Mucosa of stomach (tissue), 1 donor: ENCODE measurements around the gene PROM1.

Source experiments
- H3K27me3 ChIP-seq: one replicate; pipeline ENCODE4 v1.7.0; 2013; ENCODE audit warnings: mild to moderate bottlenecking, low read length; ENCODE audit not compliant: control insufficient read depth, insufficient read depth
- H3K36me3 ChIP-seq: one replicate; pipeline ENCODE4 v1.7.0; 2013; ENCODE audit warnings: low read length; ENCODE audit not compliant: control insufficient read depth, insufficient read depth
- H3K4me1 ChIP-seq: one replicate; pipeline ENCODE4 v1.7.0; 2013; ENCODE audit warnings: mild to moderate bottlenecking, low read length; ENCODE audit not compliant: control insufficient read depth, insufficient read depth
- H3K4me3 ChIP-seq: one replicate; pipeline ENCODE4 v1.7.0; 2013; ENCODE audit warnings: low read length
- H3K9ac ChIP-seq: one replicate; pipeline ENCODE4 v1.7.0; 2013; ENCODE audit warnings: mild to moderate bottlenecking, low read length, moderate library complexity
- H3K9me3 ChIP-seq: one replicate; pipeline ENCODE4 v1.7.0; 2013; ENCODE audit warnings: mild to moderate bottlenecking, low read length, moderate library complexity; ENCODE audit not compliant: control insufficient read depth
- donor health status: Pancreatic carcinoma.

Gene PROM1

DNA sequence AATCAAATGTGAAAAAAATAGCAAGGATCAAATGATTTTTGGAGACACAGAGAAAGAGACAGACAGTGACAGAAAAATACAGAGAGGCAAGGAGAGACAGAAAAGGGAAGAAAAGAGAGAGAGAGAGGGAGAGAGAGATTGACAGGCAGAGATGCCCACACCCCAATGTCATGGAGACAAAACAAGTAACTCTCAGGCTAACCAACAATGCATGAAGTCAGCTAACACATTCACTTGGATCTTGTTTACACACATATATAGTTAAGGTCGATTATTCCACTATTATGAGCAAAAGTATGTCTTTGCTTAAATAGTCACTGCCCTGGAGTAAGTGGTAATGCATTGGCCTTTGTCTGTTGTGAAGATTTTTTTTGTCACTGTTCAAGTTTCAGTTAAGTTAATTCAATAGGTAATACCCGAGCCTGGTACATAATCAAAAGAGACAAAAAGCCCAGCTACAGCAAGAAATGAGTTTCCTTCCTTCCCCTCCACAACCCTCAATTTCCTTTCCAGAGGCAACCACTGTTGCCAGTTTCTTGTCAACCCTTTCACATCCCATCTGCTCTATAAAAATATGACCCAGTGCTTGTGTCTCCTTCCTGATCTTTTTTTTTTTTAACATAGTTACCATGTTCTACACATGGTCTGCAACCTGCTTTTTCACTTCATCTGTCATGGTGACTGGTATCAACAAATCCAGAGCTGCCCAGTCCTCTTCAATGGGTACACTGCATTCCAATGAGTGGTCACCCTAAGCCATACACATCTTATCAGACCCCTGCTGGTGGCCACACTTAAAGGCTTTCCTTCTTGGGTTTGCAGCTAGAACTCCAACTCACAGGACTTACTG, 52.1 kb downstream of the PROM1 start:
- no peaks in the 10 kb centered on the region for H3K27me3 ChIP-seq
- no peak overlapping the region for H3K9ac ChIP-seq
- H3K4me1 ChIP-seq: peaks cover 33% of the 10 kb centered on the region
- no peak overlapping the region for H3K4me3 ChIP-seq
- no peaks in the 10 kb centered on the region for H3K9me3 ChIP-seq
- H3K36me3 ChIP-seq: no peaks in the 10 kb centered on the region

GRCh38 chr4:16029886-16030285, 53.9 kb downstream of the PROM1 start:
- H3K9me3 ChIP-seq: no peaks in the 10 kb centered on the region
- H3K4me1 ChIP-seq: peaks cover 32% of the 10 kb centered on the region
- no peak overlapping the region for H3K9ac ChIP-seq
- H3K36me3 ChIP-seq: no peaks in the 10 kb centered on the region
- H3K27me3 ChIP-seq: no peaks in the 10 kb centered on the region
- no peak overlapping the region for H3K4me3 ChIP-seq

DNA sequence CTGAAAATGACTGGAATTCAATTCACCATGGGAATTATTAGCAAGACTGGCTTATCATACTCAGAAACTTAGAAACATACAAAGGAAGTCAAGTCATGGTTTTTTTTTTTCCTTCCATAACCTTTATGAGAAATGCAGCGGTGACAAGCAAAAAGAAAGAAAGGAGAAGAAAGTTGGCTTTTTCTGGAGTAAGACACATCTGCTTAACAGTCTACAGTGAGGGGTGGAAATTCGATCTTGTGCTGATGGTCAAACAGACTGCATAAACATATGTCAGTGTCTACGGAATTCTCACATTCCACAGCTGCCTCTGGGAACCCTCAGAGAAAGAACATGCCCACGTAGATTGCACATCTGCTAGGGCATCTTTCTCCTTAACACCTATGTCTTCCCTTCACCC, 54.6 kb downstream of the PROM1 start:
- H3K4me3 ChIP-seq: no peak overlapping the region
- H3K9ac ChIP-seq: no peak overlapping the region
- H3K36me3 ChIP-seq: peaks cover 3% of the 10 kb centered on the region
- H3K27me3 ChIP-seq: no peaks in the 10 kb centered on the region
- peaks cover 26% of the 10 kb centered on the region for H3K4me1 ChIP-seq
- H3K9me3 ChIP-seq: no peaks in the 10 kb centered on the region

- peaks cover 23% of the 10 kb centered on the region for H3K4me1 ChIP-seq
Measured at GRCh38 chr4:16027626-16028025, 56.2 kb downstream of the PROM1 start.

DNA sequence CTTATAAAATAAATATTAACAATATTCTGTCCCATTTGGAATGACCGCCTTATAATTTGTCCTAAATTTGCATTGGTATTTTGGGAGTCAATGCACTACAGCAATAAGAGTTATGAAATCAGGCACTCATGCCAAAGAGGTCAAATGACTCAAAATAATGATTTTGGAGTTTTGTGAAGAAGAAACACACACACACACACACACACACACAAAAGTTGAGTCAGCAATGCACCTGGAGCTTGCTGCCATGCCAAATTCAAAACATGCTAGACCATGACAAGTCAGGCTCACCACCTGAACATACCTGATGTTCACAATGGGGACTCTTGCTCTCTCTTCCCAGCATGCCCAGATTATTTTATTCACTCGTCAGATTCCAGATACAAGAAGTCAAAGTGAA, 56.7 kb downstream of the PROM1 start:
- Histone ChIP-seq H3K9me3 (no peaks in the 10 kb centered on the region), H3K4me1 (peaks cover 20% of the 10 kb centered on the region), H3K9ac (no peak overlapping the region), H3K36me3 (peaks cover 4% of the 10 kb centered on the region), H3K4me3 (no peak overlapping the region), H3K27me3 (no peaks in the 10 kb centered on the region)

More at GRCh38 chr4:16027626-16028025, 56.2 kb downstream of the PROM1 start:
- H3K27me3 ChIP-seq: no peaks in the 10 kb centered on the region
- H3K9me3 ChIP-seq: no peaks in the 10 kb centered on the region
- H3K4me3 ChIP-seq: no peak overlapping the region
- no peak overlapping the region for H3K9ac ChIP-seq
- peaks cover 4% of the 10 kb centered on the region for H3K36me3 ChIP-seq

GRCh38 chr4:16026160-16026761, 57.6 kb downstream of the PROM1 start:
- Histone ChIP-seq H3K4me3 (no peak overlapping the region), H3K9ac (no peak overlapping the region), H3K4me1 (peaks cover 12% of the 10 kb centered on the region), H3K27me3 (no peaks in the 10 kb centered on the region), H3K9me3 (no peaks in the 10 kb centered on the region), H3K36me3 (peaks cover 4% of the 10 kb centered on the region)

DNA sequence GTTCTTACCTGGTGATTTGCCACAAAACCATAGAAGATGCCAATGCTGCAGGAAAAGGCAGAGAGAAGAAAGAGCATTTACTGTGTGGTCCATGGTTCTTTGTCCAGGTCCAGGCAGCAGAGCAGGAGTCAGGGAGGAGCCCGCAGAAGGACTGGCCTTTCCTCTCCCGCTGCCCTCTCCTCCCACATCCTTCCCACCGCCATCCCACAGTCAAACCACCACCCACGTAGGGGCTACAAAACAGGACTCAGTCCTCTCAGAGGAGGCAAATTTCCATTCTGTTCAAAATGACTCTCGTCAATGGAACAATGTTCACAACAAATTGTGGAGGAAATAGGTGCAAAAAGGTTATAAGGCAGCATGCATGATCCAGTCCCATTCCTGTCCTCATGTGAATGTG, 58.6 kb downstream of the PROM1 start:
- Histone ChIP-seq H3K9me3 (no peaks in the 10 kb centered on the region), H3K4me1 (peaks cover 10% of the 10 kb centered on the region), H3K4me3 (no peak overlapping the region), H3K36me3 (peaks cover 4% of the 10 kb centered on the region), H3K9ac (no peak overlapping the region), H3K27me3 (no peaks in the 10 kb centered on the region)

DNA sequence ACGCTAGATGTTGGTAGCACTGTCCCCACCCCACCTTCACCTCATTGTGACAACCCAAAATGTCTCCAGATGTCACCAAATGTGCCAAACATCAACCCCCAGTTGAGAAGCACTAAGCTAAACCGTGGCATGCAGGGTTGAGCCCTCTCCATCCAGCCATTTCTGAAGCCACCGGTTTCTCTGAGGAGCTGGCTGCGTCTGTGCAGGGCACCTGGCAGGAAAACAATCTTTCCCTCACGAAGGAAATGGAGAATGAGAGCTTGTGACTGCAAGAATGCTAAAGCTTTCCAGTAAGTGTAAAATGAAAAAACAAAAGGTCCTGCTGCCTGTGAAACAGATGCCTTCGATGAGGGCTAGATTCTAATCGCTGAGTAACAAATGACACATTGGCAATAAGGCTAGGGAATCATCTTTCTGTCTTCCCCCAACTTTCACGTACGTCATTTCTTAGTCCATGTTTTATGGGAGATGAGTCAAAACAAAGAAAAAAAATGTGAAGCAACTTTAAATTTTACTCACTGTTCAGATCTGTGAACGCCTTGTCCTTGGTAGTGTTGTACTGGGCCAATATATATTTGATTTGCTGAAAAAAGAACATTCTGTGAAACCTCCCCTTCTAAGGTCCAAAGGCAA, 59.9 kb downstream of the PROM1 start:
- Histone ChIP-seq H3K4me1 (no peaks in the 10 kb centered on the region), H3K4me3 (no peak overlapping the region), H3K9ac (no peak overlapping the region), H3K27me3 (no peaks in the 10 kb centered on the region), H3K9me3 (no peaks in the 10 kb centered on the region), H3K36me3 (peaks cover 4% of the 10 kb centered on the region)

DNA sequence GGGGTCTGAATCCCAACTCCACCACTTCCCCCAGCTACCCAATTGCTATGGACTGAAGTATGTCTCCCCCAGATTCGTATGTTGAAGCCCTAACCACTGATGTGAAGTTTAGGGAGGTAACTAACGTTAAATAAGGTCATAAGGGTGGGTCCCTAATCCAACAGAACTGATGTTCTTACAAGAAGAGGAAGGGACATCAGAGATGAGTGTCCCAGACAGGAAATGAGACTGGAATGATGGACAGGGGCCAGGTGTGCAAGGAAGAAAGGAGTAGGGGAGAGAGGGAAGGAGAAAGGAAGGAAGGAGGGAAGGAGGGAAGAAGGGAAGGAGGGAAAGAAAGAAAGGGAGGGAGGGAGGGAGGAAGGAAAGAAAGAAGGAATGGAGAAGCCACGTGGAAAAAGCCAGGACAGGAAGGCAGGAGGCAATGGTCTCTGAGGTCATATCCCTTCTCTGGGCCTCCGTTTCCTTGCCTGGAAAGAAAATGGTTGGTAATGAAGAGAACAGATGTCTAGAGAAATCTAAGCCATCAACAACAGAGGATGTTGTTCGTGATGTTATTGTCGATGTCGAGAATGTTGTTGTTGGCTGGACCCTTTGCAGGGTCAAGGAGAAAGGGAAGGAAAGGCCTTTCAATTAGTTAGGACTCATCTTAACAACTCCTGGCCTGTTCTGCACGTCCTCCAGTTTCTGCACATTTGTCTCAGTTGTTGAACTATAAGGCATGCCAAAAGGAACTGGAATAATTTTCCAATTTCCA, 61.8 kb downstream of the PROM1 start:
- Histone ChIP-seq H3K36me3 (peaks cover 4% of the 10 kb centered on the region), H3K4me3 (no peak overlapping the region), H3K4me1 (no peaks in the 10 kb centered on the region), H3K9me3 (no peaks in the 10 kb centered on the region), H3K27me3 (no peaks in the 10 kb centered on the region), H3K9ac (no peak overlapping the region)

- Histone ChIP-seq H3K36me3 (peaks cover 4% of the 10 kb centered on the region), H3K27me3 (no peaks in the 10 kb centered on the region), H3K9me3 (no peaks in the 10 kb centered on the region), H3K4me1 (no peaks in the 10 kb centered on the region), H3K4me3 (no peak overlapping the region), H3K9ac (no peak overlapping the region)
Measured at GRCh38 chr4:16019649-16020048, 64.2 kb downstream of the PROM1 start.

- Histone ChIP-seq H3K9me3 (no peaks in the 10 kb centered on the region), H3K4me3 (no peak overlapping the region), H3K27me3 (no peaks in the 10 kb centered on the region), H3K9ac (no peak overlapping the region), H3K36me3 (no peaks in the 10 kb centered on the region), H3K4me1 (no peaks in the 10 kb centered on the region)
Measured at GRCh38 chr4:16018841-16019240, 65.0 kb downstream of the PROM1 start.
